H1 (cell line): ENCODE data around the gene RGL3. TPM values are rescaled to one million over a fixed set of nuclear protein-coding genes. Genes with fewer than 3 reads are reported as not detected.
"Not testable (repeated sequence)": the region's sequence is repeated elsewhere in the genome, so short reads cannot be mapped to it uniquely, and the experiment has no call there.

Experiments used
- CTCF ChIA-PET: fragments of 300-600 bp; sonication (Branson Sonifier 250); formaldehyde crosslinking; loops from one replicate; lab custom pipeline; 2021; ENCODE audit not compliant: partially characterized antibody; lab: Charles Lee
- POLR2A ChIA-PET: fragments of 300-600 bp; sonication (Branson Sonifier 250); formaldehyde crosslinking; loops from one replicate; lab custom pipeline; 2021; ENCODE audit warnings: inconsistent platforms; ENCODE audit not compliant: partially characterized antibody; lab: Charles Lee
- DNase-seq, 2 experiments: peaks; one replicate each; pipeline versions ENCODE4 v3.0.0 to v3.0.0-alpha.2; 2010 to 2022; ENCODE audit warnings: low spot score in 2 of 2, low read depth in 1 of 2, mixed read lengths in 1 of 2
- FAIRE-seq: peaks from 2 replicates; lab custom pipeline; 2011; peaks lifted over from hg19 to GRCh38; lab: Jason Lieb, UNC
- H2AFZ ChIP-seq: 2 replicates; pipeline ENCODE4 v1.8.1; 2012; ENCODE audit warnings: low read length, inconsistent platforms
- H2AK5ac ChIP-seq: 2 replicates; pipeline ENCODE4 v1.6.1; 2013; ENCODE audit warnings: low read depth, low read length
- H2BK120ac ChIP-seq: replicated peaks from 2 replicates; pipeline ENCODE3; 2013; ENCODE audit warnings: low read depth, low read length, inconsistent platforms
- H2BK12ac ChIP-seq: 2 replicates; pipeline ENCODE4 v1.6.1; 2013; ENCODE audit warnings: low read depth, low read length
- H2BK15ac ChIP-seq: 2 replicates; pipeline ENCODE4 v1.6.1; 2013; ENCODE audit warnings: low read length
- H2BK20ac ChIP-seq: 2 replicates; pipeline ENCODE4 v1.6.1; 2013; ENCODE audit warnings: low read length
- H2BK5ac ChIP-seq: 2 replicates; pipeline ENCODE4 v1.6.1; 2013; ENCODE audit warnings: low read depth, low read length
- H3K14ac ChIP-seq: 2 replicates; pipeline ENCODE4 v1.6.1; 2013; ENCODE audit warnings: inconsistent platforms; ENCODE audit not compliant: insufficient read length
- H3K18ac ChIP-seq: 2 replicates; pipeline ENCODE4 v1.6.1; 2013; ENCODE audit warnings: low read length; ENCODE audit errors: extremely low read depth
- H3K23ac ChIP-seq: 2 replicates; pipeline ENCODE4 v1.6.1; 2013; ENCODE audit warnings: inconsistent platforms; ENCODE audit not compliant: insufficient read length
- H3K23me2 ChIP-seq: 2 replicates; pipeline ENCODE4 v1.6.1; 2013; ENCODE audit warnings: low read depth, low read length
- H3K27ac ChIP-seq: 2 replicates; pipeline ENCODE4 v1.6.1; 2011; ENCODE audit warnings: low read depth, low read length, inconsistent platforms
- H3K27me3 ChIP-seq, 4 experiments: replicated peaks in 1 of 4; 1 replicate in 1 of 4; 2 replicates in 3 of 4; pipeline versions ENCODE4 v1.6.1 to v1.8.1; 2011 to 2013; ENCODE audit warnings: low read length in 3 of 4, mild to moderate bottlenecking in 3 of 4, inconsistent platforms in 2 of 4, mixed read lengths in 2 of 4, moderate library complexity in 1 of 4; ENCODE audit not compliant: control insufficient read depth in 3 of 4, insufficient read depth in 3 of 4; ENCODE audit errors: extremely low read depth in 1 of 4
- H3K36me3 ChIP-seq, 4 experiments: 2 replicates each; pipeline versions ENCODE4 v1.6.1 to v1.8.1; 2011 to 2013; ENCODE audit warnings: mild to moderate bottlenecking in 4 of 4, low read length in 3 of 4, moderate library complexity in 2 of 4, control low read depth in 1 of 4, inconsistent platforms in 1 of 4; ENCODE audit not compliant: insufficient read depth in 4 of 4, control insufficient read depth in 2 of 4
- H3K4ac ChIP-seq: replicated peaks from 2 replicates; pipeline ENCODE3; 2013; ENCODE audit warnings: low read length, low read depth, mixed read lengths, inconsistent platforms; ENCODE audit not compliant: insufficient read length
- H3K4me1 ChIP-seq, 4 experiments: replicated peaks in 1 of 4; 1 replicate in 1 of 4; 2 replicates in 3 of 4; pipeline versions ENCODE4 v1.6.1 to v1.8.1; 2011 to 2013; ENCODE audit warnings: low read length in 3 of 4, inconsistent platforms in 2 of 4, mixed read lengths in 1 of 4; ENCODE audit not compliant: insufficient read depth in 4 of 4, control insufficient read depth in 3 of 4
- H3K4me2 ChIP-seq, 2 experiments: 2 replicates each; pipeline versions ENCODE4 v1.6.1 to v1.8.1; 2011 to 2013; ENCODE audit warnings: low read depth in 2 of 2, low read length in 2 of 2, control low read depth in 1 of 2, inconsistent platforms in 1 of 2, mild to moderate bottlenecking in 1 of 2; ENCODE audit not compliant: insufficient read depth in 1 of 2
- H3K4me3 ChIP-seq, 4 experiments: fragments of 200-600, 300-600 bp in 1 of 4; sonication (generic), shearing (Covaris generic), sonication (Bioruptor Twin) in 1 of 4; 2 replicates each; pipeline versions ENCODE4 v1.5.1 to v1.8.1; 2011 to 2016; ENCODE audit warnings: low read length in 4 of 4, low read depth in 3 of 4, control low read depth in 2 of 4, inconsistent platforms in 2 of 4, mild to moderate bottlenecking in 2 of 4, mixed read lengths in 1 of 4, moderate library complexity in 1 of 4; ENCODE audit not compliant: insufficient read depth in 2 of 4; ENCODE audit errors: extremely low read depth in 1 of 4
- H3K56ac ChIP-seq: replicated peaks from 2 replicates; pipeline ENCODE3; 2013; ENCODE audit warnings: low read depth, mild to moderate bottlenecking, mixed read lengths, low read length, inconsistent platforms; ENCODE audit not compliant: insufficient read length
- H3K79me1 ChIP-seq: 2 replicates; pipeline ENCODE4 v1.6.1; 2013; ENCODE audit warnings: low read depth, low read length, control low read depth
- H3K79me2 ChIP-seq, 2 experiments: 2 replicates each; pipeline versions ENCODE4 v1.6.1 to v1.8.1; 2012 to 2013; ENCODE audit warnings: low read length in 2 of 2, mild to moderate bottlenecking in 2 of 2, inconsistent platforms in 1 of 2; ENCODE audit not compliant: insufficient read depth in 2 of 2, control insufficient read depth in 1 of 2
- H3K9ac ChIP-seq, 4 experiments: replicated peaks in 1 of 4; 1 replicate in 1 of 4; 2 replicates in 3 of 4; pipeline versions ENCODE4 v1.6.1 to v1.8.1; 2011 to 2013; ENCODE audit warnings: low read depth in 3 of 4, low read length in 3 of 4, control low read depth in 2 of 4, mild to moderate bottlenecking in 2 of 4, moderate library complexity in 2 of 4, inconsistent platforms in 1 of 4; ENCODE audit errors: extremely low read depth in 1 of 4
- H3K9me3 ChIP-seq, 2 experiments: 2 replicates each; pipeline versions ENCODE4 v1.6.1 to v1.8.1; 2012 to 2013; ENCODE audit warnings: mild to moderate bottlenecking in 2 of 2, moderate library complexity in 2 of 2, control low read depth in 1 of 2, inconsistent platforms in 1 of 2, low read depth in 1 of 2, low read length in 1 of 2, mixed read lengths in 1 of 2; ENCODE audit not compliant: insufficient read depth in 2 of 2
- H4K20me1 ChIP-seq, 2 experiments: replicated peaks in 1 of 2; 2 replicates each; pipeline versions ENCODE3 to v1.8.1; 2011 to 2013; ENCODE audit warnings: inconsistent platforms in 2 of 2, low read length in 2 of 2, mild to moderate bottlenecking in 1 of 2; ENCODE audit not compliant: insufficient read depth in 2 of 2, control insufficient read depth in 1 of 2
- H4K5ac ChIP-seq: 2 replicates; pipeline ENCODE4 v1.6.1; 2013; ENCODE audit warnings: low read length, low read depth, mixed read lengths, inconsistent platforms; ENCODE audit not compliant: insufficient read length
- H4K8ac ChIP-seq: 2 replicates; pipeline ENCODE4 v1.8.0; 2013; ENCODE audit warnings: mild to moderate bottlenecking, moderate library complexity, low read length, inconsistent platforms; ENCODE audit not compliant: insufficient read depth; ENCODE audit errors: extremely low read depth
- H4K91ac ChIP-seq: replicated peaks from 2 replicates; pipeline ENCODE3; 2013; ENCODE audit warnings: low read length, mixed read lengths, inconsistent platforms; ENCODE audit not compliant: insufficient read length
- KDM1A ChIP-seq: fragments of 200-600, 300-600 bp; sonication (generic); IDR thresholded peaks from 2 replicates; pipeline ENCODE4 v1.7.1; 2016; ENCODE audit warnings: mild to moderate bottlenecking, low read length, borderline replicate concordance
- WGBS, 2 experiments: shearing (Covaris generic) in 1 of 2; methylation state at CpG; one replicate each; pipeline versions ENCODE4 v1.1.6 to v1.1.7; 2013 to 2015; ENCODE audit warnings: low lambda C conversion rate in 2 of 2, mixed read lengths in 2 of 2, inconsistent platforms in 1 of 2, low coverage in 1 of 2, missing lambda C conversion rate in 1 of 2; ENCODE audit not compliant: insufficient replicate concordance in 2 of 2, insufficient coverage in 1 of 2, insufficient read length in 1 of 2; ENCODE audit errors: extremely low coverage in 1 of 2, missing lambda C conversion rate in 1 of 2; 5-methylcytosine and 5-hydroxymethylcytosine counted together
- polyA plus RNA-seq, 7 experiments: library from polyadenylated mRNA; depleted of rRNA in 3 of 7; stranded (reverse) in 5 of 7; unstranded in 2 of 7; fragments of >200 nt in 5 of 7; fragments of 200-250 nt in 2 of 7; gene quantifications; 1 replicate in 5 of 7; 2 replicates in 1 of 7; 4 replicates in 1 of 7; pipeline versions ENCODE4 v1.2.1 to v1.2.3, GENCODE V29; 2011 to 2013; ENCODE audit warnings: missing spikeins in 2 of 7, mixed read lengths in 2 of 7
- total RNA-seq: library from RNA; stranded (reverse); fragmentation: NEBNext Ultra II Directional; extraction: Animal tissue kit (Norgen Biotek cat#: 25700); gene quantifications from 2 replicates; pipeline ENCODE4 v1.2.1, GENCODE V29; 2021

Gene RGL3
- total and polyA plus RNA-seq, 2 of the 8 experiments (the other 6 are each of a cell fraction or from before 2014, with no cell fraction given): 36.9 to 40.9 TPM

DNA sequence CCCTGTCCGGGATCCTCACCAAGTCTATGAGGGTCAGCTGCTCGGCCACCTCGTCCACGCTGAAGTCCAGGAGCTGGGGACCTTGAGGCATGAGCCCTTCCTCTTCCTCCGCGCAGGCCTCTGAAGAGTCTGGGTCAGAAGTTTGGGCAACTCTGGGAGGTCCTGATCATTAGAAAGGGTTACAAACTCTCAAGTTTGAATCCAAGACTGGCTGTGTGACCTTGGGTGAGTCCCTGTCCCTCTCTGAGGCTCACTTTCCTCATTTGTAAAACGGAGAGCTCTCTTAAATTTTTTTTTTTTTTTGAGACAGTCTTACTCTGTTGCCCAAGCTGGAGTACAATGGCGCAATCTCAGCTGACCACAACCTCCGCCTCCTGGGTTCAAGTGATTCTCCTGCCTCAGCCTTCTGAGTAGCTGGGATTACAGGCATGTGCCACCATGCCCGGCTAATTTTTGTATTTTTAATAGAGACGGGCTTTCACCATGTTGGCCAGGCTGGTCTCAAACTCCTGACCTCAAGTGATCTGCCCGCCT, 12.3 kb downstream of the RGL3 start:
- H3K23ac ChIP-seq, DNase-seq, H3K4me1 ChIP-seq, H3K9ac ChIP-seq, H2BK15ac ChIP-seq, H4K5ac ChIP-seq, H3K79me2 ChIP-seq: not testable (repeated sequence)
- TF ChIP-seq KDM1A: peak; percentile 61; the same call in 1 of the 2 replicates
- TF ChIP-seq, all 59 proteins: peak for 1; not testable (repeated sequence) for 58
- H3K27me3 ChIP-seq, H3K14ac ChIP-seq, H4K20me1 ChIP-seq, H2BK5ac ChIP-seq, H3K79me1 ChIP-seq, FAIRE-seq, H2BK20ac ChIP-seq, H3K18ac ChIP-seq, H3K23me2 ChIP-seq, H4K8ac ChIP-seq, H4K91ac ChIP-seq, H3K4ac ChIP-seq, H2BK120ac ChIP-seq, H2AFZ ChIP-seq, H2AK5ac ChIP-seq, H3K9me3 ChIP-seq, H3K56ac ChIP-seq: not testable (repeated sequence)
- 0 out of 2 replicates have a peak overlapping the region, but pooled peaks have one; percentile 49 for H3K27ac ChIP-seq
- 0 out of 2 replicates have a peak overlapping the region, but pooled peaks have one; percentile 9 for H2BK12ac ChIP-seq
- peak overlapping the region in 1 of 4 experiments; percentile 47; a peak in 2 of 8 replicates for H3K4me3 ChIP-seq
- H3K36me3 ChIP-seq: peaks cover 0 to 19% (median 5%) of the 10 kb centered on the region in 4 experiments; a peak in 6 of 8 replicates
- POLR2A ChIA-PET: interaction anchor here (0.6 to 3.9 kb wide), 18 partner anchors 11 to 176 kb away, joined by 3 to 22 read pairs (median 4); partner anchors contain the start of genes ELAVL3, EPOR and RGL3
- H3K4me2 ChIP-seq: peak overlapping the region; percentile 26 to 60; a peak in 3 of 4 replicates
- CTCF ChIA-PET: interaction anchor here (0.6 to 4.4 kb wide), 17 partner anchors 9 to 281 kb away, joined by 3 to 69 read pairs (median 9); partner anchors contain the start of genes EPOR, ODAD3, PRKCSH and RGL3
- 88% methylated on average over 12 of the region's 12 CpGs; no CpG with 5 or more reads in 1 of the 2 experiments for WGBS, 2 experiments
